ENCODE measurements around the gene ZNF469. TPM values are rescaled to one million over a fixed set of nuclear protein-coding genes. Genes with fewer than 3 reads are reported as not detected.

ZNF469 gene
- total and polyA plus RNA-seq, 8 donors = 0.14 to 2.0 (median 0.34) TPM

DNA sequence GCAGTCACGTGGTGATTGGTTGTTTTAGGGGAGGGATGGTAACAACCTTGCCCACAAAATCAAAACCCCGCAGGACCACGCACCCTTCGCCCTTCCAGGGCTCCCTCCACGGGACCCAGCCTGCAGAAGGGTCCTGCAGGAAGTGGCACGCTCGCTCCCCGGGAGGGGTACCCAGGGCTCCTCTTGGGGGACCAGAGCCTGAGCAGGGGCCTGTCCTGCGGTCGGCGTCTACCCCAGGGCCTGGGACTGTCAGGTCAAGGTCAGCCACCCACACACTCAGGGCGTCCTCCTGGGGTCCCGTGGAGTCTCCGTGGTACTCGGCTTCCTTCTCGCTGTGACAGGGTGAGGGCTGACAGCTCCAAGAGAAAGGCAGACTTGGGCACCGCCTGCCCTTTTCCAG, 33.9 kb downstream of the ZNF469 start:
- Histone ChIP-seq H3K36me3 (no peaks in the 10 kb centered on the region), H3K4me3 (no peak overlapping the region), H3K4me1 (no peaks in the 10 kb centered on the region), H3K27ac (no peak overlapping the region), H3K9me3 (no peaks in the 10 kb centered on the region), H3K27me3 (no peaks in the 10 kb centered on the region)
- TF ChIP-seq CTCF (IDR thresholded peaks at IDR 0.05) = no peak
- 79 to 86% methylated on average over 17 of the region's 17 CpGs for WGBS, 2 donors
- DNase-seq (no peak), ATAC-seq (no peak), FAIRE-seq (no peak)
- intact Hi-C loops (cut with DNase I) = no loop called here

GRCh38 chr16:88417684-88418476, 35.1 kb downstream of the ZNF469 start:
- Histone ChIP-seq H3K4me1 (no peaks in the 10 kb centered on the region), H3K9me3 (no peaks in the 10 kb centered on the region), H3K27me3 (no peaks in the 10 kb centered on the region), H3K27ac (no peak overlapping the region), H3K4me3 (no peak overlapping the region), H3K36me3 (no peaks in the 10 kb centered on the region)
- WGBS, 2 donors = 64 to 72% methylated on average over 17 of the region's 17 CpGs
- intact Hi-C loops (cut with DNase I) = no loop called here
- ATAC-seq = no peak
- no peak for FAIRE-seq
- DNase-seq = no peak
- TF ChIP-seq CTCF (IDR thresholded peaks at IDR 0.05) = no peak

GRCh38 chr16:88418869-88419268, 36.1 kb downstream of the ZNF469 start:
- intact Hi-C loops (cut with DNase I) = no loop called here
- H3K36me3 ChIP-seq = no peaks in the 10 kb centered on the region
- ATAC-seq = no peak
- no peaks in the 10 kb centered on the region for H3K27me3 ChIP-seq
- 50 to 56% methylated on average over 18 of the region's 18 CpGs for WGBS, 2 donors
- DNase-seq = no peak
- no peaks in the 10 kb centered on the region for H3K4me1 ChIP-seq
- no peak overlapping the region for H3K27ac ChIP-seq
- no peaks in the 10 kb centered on the region for H3K9me3 ChIP-seq
- no peak for FAIRE-seq
- no peak overlapping the region for H3K4me3 ChIP-seq
- TF ChIP-seq CTCF (IDR thresholded peaks at IDR 0.05) = no peak

DNA sequence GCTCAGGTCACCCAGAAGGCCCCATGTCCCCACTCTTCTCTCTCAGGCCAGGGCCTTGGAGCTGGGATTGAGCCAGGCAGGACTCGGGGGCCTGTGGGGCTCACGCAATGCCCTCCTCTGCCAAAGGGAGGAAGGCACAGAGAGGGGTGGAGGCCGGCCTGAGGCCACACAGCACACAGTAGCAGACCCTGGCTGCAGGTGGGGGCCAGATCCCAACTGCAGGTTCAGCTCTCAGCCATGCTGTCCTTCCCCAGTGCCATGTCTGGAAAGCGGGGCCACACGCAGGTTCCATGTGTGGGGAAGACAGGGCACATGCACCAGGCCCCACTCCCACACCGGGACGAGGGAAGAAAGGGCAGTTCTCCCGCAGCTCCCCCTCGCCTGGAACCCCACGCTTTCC, 37.0 kb downstream of the ZNF469 start:
- Histone ChIP-seq H3K4me1 (no peaks in the 10 kb centered on the region), H3K27me3 (no peaks in the 10 kb centered on the region), H3K27ac (no peak overlapping the region), H3K4me3 (no peak overlapping the region), H3K36me3 (no peaks in the 10 kb centered on the region), H3K9me3 (no peaks in the 10 kb centered on the region)
- TF ChIP-seq CTCF (IDR thresholded peaks at IDR 0.05) = no peak
- FAIRE-seq (no peak), ATAC-seq (no peak), DNase-seq (no peak)
- intact Hi-C loops (cut with DNase I) = no loop called here
- WGBS, 2 donors = 79 to 88% methylated on average over 10 of the region's 10 CpGs

- no peak for ATAC-seq
- no peaks in the 10 kb centered on the region for H3K4me1 ChIP-seq
- no peak overlapping the region for H3K4me3 ChIP-seq
- FAIRE-seq = no peak
- no peaks in the 10 kb centered on the region for H3K27me3 ChIP-seq
- TF ChIP-seq CTCF (IDR thresholded peaks at IDR 0.05) = no peak
- H3K27ac ChIP-seq = no peak overlapping the region
- H3K36me3 ChIP-seq = no peaks in the 10 kb centered on the region
- 73 to 81% methylated on average over 12 of the region's 12 CpGs for WGBS, 2 donors
- no peaks in the 10 kb centered on the region for H3K9me3 ChIP-seq
- intact Hi-C loops (cut with DNase I) = no loop called here
- no peak for DNase-seq
These were observed 37.7 kb downstream of the ZNF469 start for GRCh38 chr16:88420496-88420895.
